D341Med (cell line): Measurements from ENCODE around the gene TBCD.

ENCODE experiments used
- DNase-seq: peaks from one replicate; pipeline ENCODE4 v3.0.0; 2012; ENCODE audit warnings: low spot score

The TBCD gene

DNA sequence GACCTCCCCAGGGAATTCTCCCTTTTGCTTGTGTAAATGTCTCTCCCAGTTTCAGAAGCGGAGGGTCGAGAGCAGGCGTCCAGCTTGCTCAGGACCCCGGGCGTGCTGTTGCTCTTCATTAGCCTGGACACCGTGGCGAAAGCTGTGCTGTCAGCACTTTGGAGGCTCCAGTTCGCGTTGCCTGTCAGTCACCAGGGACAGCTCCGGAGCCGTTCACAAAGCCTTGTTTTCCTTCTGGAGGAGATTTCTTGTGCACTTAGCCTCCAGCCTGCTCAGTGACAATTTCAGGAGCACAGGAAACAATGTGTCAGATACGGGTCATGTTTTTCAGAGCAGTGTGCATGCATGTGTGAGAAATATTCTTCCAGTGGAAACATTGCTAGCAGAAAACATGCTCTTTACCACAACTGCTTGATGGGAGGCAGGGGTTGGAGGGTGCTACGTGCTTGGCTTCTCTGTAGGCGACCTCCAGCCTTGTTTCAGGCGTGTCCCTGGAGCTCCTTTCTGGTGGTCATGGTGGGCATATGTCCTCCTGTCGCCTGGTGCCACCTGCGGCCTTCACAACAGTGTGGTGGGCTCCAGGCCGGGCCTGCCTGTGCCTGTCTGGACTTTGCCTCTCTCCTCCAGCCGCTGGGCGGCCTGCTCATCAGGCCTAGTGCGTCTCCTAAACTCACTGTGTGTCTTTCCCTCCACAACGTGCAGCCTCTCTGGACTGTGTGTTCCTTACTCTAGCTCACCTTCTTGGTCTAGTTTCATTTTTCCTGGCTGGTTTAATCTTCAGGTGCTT, 59.0 kb downstream of the TBCD start:
- no peak for DNase-seq

DNA sequence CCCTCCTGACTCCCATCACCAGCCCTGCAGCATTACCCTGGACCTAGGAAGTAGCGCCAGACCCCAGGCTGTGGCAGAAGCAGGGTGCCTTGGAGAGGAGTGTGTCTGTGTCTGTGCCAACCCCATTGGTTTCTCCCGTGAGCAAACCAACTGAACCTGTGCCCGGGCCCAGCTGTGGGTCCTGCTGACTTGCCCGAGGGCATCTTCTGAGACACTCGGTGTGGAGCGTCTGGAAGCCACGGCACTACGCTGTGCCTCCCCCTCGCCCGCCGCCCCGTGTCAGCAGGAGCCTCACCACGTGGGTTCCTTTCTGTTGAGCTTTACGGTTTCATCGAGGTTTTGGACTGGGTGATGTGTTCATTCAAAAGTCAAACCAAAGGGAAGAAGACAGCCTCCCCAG, 60.2 kb downstream of the TBCD start:
- no peak for DNase-seq

- no peak for DNase-seq
These were observed 60.7 kb downstream of the TBCD start for GRCh38 chr17:82812601-82813000.

DNA sequence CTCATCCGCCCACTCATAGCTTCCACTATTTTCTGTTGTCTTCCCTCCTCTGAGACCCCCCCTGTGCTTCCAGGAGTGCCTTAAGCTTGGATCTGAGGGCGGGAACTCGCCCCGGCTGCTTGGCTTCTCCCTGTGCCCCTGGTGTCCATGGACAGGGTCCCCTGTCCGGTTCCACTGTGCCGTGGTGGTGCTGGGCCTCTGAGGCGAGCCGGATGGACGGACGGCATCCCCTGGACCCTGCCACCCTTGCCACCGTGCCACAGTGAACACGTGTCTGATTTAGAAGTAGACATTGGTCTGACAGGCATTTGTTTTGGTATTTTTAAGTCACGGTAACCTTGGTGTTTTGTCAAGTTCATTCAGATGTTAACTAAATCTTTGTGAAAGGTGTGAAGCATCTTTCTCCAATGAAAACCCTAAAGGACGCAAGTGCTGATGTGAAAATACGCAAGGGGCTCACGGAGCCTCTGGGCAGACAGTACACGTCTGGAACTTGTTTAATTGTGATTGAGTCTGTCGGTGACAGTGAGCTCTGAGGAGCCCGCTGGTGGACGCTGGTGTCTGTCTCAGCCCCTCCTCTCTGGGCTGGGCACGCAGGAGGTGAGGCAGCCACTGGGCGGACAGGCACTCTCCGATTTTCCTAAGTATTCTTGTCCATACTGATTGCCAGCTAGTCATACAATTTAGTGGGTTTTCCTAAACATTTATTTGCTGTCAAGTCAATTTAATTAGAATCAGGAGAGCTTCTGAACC, 61.6 kb downstream of the TBCD start:
- no peak for DNase-seq

DNA sequence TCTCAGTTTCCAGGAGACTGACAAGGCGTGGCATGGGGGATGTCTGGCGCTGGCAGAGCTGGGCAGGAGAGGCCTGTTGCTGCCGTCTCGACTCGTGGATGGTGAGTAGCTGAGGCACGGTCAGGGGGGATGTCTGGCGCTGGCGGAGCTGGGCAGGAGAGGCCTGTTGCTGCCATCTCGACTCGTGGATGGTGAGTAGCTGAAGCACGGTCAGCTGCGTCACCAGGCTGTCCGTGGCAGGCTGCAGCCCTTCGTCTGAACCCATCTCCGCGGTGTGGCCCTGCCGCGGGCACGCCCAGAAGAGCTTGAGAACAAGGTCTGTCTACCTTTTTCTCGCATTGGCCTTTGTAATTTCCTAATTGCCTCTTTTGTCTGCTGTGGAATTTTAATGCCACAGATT, 63.0 kb downstream of the TBCD start:
- no peak for DNase-seq

DNA sequence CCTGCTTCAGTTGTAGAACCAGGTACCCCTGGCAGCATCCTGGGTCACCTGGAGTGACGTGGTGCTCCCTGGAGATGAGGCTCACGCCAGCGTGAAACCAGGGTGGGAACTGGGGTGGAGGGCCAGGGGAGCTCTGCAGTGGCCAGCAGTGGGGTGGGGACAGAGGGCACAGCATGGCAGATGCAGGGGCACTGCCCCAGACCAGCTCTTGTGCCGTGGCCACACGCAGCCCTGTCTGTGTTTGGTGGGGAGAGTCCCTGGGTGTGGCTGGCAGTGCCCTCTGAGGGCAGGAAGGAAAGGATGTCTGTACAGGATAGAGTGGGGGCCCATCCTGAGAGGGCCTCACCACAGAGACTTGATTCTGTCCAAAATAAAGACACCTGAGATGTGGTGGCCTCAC, 63.5 kb downstream of the TBCD start:
- DNase-seq: no peak

DNA sequence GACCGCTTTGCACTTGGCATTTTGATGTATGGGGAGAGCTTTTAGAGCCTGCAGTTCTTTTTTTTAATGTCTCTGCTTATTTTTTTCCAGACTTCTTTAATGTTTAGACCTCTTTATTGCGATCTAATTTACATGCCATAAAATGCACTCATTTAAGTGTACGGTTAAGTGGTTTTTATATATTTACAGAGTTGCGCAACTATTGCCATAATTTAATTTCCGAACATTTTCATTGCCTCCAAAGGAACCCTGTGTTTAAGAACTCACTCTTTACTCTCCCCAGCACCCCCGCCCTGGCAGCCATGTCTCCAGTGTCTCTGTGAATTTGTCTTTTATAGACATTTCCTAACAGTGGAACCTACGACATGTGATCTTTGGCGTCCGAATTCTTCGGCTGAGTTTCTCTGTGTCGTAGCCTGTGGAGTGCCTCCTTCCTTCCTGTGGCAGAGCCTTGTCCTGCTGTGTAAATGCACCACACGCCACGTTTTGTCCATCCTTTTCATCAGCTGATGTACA, 64.0 kb downstream of the TBCD start:
- no peak for DNase-seq

DNA sequence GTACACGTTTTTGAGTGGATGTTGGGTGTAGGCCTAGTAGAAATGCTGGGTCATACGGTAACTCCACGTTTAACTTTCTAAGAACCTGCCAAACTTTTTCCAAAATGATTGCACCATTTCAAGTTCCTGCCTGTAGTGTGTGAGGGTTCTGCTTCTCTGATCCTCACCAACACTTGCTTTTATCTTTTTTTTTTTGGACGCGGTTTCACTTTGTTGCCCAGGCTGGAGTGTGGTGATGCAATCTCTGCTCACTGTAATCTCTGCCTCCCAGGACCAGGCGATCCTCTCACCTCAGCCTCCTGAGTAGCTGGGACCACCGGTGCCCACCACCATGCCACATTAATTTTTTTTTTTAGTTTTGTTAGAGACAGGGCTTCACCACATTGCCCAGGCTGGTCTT, 64.5 kb downstream of the TBCD start:
- DNase-seq: no peak

- no peak for DNase-seq
These were observed 66.1 kb downstream of the TBCD start for GRCh38 chr17:82817947-82818346.

DNA sequence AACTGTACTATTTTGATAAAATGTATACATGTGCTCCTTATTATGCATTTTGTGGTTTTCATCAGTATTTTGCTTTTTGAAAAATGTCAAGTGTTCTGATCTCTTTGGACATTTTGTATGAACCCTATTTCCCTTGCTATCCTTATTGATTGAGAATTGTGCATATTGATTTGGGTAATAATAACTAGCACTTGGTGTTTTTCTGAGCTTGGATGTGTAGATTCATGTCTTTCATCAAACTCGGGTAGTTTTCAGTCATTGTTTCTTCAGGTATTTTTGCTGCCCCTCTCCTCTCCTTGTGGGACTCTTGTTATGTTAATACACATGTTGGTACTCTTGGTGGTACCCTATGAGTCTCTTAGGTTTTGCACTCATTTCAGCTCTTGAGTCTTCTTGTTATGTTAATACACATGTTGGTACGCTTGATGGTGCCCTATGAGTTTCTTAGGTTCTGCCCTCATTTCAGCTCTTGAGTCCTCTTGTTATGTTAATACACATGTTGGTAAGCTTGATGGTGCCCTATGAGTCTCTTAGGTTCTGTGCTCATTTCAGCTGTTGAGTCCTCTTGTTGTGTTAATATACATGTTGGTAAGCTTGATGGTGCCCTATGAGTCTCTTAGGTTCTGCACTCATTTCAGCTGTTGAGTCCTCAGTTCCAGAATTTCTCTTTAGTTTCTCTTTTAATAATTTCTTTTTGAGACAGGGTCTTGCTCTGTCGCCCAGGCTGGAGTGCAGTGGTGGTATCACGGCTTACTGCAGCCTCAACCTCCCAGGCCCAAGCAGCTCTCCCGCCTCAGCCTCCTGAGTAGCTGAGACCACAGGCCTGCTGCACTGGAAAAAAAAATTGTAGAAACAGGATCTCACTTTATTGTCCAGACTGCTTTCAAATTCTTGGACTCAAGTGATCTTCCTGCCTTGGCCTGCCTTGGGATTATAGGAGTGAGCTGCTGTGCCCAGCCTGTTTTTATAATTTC, 68.7 kb downstream of the TBCD start:
- DNase-seq: no peak

DNA sequence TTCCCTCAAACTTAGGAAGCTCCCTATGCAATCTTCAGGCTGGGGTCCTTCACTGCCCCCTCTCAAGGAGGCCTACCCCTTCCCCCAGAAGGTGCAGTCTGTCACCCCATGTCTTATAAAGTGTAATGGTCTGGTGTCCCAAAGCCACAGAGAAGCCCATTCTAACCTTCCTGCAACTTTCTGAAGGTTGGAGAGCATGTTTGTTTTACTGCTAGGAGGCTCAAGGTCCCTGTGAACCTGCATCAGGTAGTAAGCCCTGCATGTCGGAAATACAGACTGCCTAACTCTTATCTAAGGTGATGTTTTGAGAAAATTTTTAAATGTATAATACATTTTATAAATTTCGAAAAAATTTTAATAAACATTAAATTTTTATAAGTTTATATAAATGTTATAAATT, 69.7 kb downstream of the TBCD start:
- DNase-seq: no peak

DNA sequence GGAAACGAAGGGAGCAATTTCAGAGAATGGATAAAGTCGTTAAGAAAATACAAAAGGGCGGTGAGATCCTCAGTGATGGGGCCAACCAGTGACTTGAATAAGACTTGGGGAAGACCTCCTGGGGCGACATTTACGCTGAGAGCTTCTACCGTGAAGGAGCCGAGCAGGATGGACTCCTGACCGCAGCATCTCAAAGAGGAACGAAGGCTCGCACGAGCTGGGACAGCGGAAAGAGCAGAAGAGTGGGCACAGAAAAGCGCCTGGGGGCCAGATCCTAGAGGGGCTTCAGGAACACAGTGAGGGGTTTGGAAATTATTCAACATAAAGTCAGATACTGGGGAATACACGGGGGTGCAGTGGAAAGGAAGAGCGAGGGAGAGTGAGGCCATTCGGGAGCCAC, 70.4 kb downstream of the TBCD start:
- no peak for DNase-seq

DNA sequence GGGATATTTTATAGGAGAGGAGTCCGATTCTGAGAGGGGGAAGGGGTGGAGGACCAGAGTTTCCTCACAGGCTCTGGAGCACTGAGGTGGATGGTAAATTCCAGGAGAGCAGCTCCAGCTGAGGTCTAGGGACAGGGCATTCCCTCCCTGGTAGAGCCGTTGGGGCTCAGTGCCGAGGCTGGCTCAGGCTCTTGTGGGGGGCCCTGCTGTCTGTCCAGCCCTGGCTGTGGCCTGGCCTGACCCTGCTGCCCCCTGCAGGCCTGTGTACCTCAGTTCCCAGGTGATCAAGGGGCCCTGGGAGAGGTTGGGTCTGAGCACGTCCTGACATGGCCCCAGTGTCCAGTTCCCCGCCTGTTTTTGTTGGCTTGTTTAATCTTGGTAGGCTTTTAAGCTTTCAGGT, 71.1 kb downstream of the TBCD start:
- no peak for DNase-seq

GRCh38 chr17:82825540-82826124, 73.8 kb downstream of the TBCD start:
- DNase-seq: no peak

DNA sequence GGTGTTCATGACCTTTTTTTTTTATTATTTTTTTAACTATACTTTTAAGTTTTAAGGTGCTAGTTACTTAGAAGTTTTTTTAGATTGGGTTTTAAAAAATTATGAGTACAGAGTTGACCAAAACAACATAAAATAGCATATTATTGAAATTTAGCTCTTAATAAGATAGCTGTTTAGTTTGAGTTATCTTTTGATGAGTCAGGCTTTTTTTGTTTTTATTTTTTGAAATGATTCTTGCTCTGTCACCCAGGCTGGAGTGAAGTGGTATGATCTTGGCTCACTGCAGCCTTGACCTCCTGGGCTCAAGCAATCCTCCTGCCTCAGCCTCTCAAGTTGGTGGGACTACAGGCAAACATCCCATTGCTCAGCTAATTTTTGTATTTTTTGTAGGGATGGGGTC, 74.3 kb downstream of the TBCD start:
- no peak for DNase-seq

DNA sequence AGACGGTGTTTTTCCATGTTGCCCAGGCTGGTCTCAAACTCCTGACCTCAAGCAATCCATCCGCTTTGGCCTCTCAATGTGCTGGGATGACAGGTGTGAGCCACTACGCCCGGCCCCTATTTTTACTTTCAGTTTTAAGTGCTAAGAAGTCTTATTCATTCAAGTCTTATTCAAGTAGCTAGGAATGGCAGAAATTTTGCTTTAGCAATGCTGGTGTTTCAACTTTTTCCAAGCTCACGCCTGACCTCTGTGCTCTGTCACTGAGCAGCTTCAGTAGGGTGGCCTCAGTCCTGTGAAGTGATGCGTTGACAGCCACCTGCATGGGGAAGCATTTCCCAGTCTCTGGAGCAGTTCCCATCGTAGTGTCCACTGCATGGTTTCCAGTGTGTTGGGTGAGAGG, 75.1 kb downstream of the TBCD start:
- DNase-seq: no peak

- DNase-seq: no peak
These were observed 77.1 kb downstream of the TBCD start for GRCh38 chr17:82828875-82829487.

DNA sequence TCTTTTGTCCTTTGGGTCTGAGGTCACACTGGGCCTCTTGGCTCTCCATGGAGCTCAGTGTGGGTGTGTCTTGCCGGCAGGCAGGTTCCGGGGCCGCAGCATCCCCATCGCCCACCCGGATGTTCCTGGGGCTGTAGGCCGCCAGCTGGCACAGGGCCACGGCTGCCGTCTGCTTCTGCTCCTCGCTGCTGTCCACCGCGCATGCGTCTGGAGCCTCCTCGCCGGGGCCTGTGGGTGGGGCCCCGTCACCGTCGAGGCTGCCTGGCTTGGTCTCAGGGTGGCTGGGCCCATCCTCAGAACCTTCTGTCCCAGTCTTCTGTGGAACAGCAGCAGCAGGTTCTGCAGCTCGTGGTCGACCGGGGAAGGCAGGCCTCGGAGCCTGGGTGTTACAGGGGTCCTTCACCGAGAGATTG, 78.4 kb downstream of the TBCD start:
- no peak for DNase-seq

- no peak for DNase-seq
These were observed 79.4 kb downstream of the TBCD start for GRCh38 chr17:82831041-82831817.

DNA sequence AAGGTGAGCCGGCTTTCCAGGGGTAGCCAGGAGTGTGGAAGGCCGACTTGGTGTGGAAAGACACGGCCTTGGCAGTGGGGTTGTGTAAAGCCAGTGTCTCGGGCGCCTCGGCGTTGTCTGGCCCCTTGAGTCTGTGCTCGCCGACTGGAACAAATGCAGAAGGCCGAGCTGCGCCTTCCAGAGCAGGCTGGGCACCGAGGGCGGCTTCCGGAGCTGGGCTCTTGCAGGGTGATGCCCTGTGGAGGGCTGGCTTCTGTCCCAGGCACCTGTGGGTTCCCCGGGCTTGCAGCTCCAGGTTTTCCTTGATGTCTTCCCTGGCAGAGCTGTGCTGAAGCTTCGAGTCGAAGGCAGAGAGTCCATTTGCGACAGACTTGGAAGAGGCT, 79.9 kb downstream of the TBCD start:
- DNase-seq: no peak

DNA sequence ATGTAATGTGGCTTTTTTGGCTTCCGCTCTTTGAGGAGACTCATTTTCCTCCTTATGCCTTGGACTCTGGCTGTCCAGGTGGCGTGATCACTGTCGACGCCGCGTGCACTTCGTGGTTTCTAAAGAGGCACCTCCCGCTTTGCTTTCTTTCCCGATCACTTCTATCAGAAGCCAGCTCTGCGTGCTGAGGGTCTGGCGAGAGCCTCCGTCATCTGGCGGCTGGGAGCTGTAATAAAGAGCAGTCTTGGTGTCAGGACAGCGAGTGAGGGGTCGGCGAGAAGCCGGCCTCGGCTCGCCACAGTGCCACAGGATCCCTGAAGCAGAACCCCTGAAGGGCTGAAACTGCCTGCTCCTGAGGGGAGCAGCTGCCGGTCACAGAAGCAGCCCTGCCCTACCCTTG, 80.5 kb downstream of the TBCD start:
- DNase-seq: no peak
